CD14-positive monocyte (primary cell): ENCODE results near the gene CYP4F8. TPM values are rescaled to one million over a fixed set of nuclear protein-coding genes. Genes with fewer than 3 reads are reported as not detected.
"Not testable (repeated sequence)": the region's sequence is repeated elsewhere in the genome, so short reads cannot be mapped to it uniquely, and the experiment has no call there.

ENCODE experiments used
- DNase-seq, 3 donors: peaks; one replicate each; pipeline ENCODE4 v3.0.0-alpha.2; 2011 to 2022
- H2AFZ ChIP-seq: 2 replicates; pipeline ENCODE4 v1.6.0; 2012; ENCODE audit warnings: mild to moderate bottlenecking, low read depth, low read length, inconsistent platforms; ENCODE audit not compliant: insufficient read depth, poor library complexity, severe bottlenecking
- H3K27ac ChIP-seq, 2 donors: 1 replicate in 1 of 2; 2 replicates in 1 of 2; pipeline ENCODE4 v1.5.1; 2012 to 2013; ENCODE audit warnings: low read length in 2 of 2, control low read depth in 1 of 2, inconsistent platforms in 1 of 2, low read depth in 1 of 2, mild to moderate bottlenecking in 1 of 2
- H3K27me3 ChIP-seq, 2 donors: one replicate each; pipeline versions ENCODE4 v1.6.0 to v1.6.1; 2011 to 2013; ENCODE audit warnings: low read length in 2 of 2; ENCODE audit not compliant: control insufficient read depth in 2 of 2, insufficient read depth in 2 of 2
- H3K36me3 ChIP-seq, 2 donors: replicated peaks in 1 of 2; 1 replicate in 1 of 2; 2 replicates in 1 of 2; pipeline versions ENCODE4 v1.5.1 to v1.6.1; 2012 to 2013; ENCODE audit warnings: low read length in 2 of 2, control low read depth in 1 of 2, inconsistent platforms in 1 of 2, mild to moderate bottlenecking in 1 of 2; ENCODE audit not compliant: insufficient read depth in 2 of 2, control insufficient read depth in 1 of 2
- H3K4me1 ChIP-seq, 2 donors: 1 replicate in 1 of 2; 2 replicates in 1 of 2; pipeline versions ENCODE4 v1.5.1 to v1.6.1; 2012 to 2013; ENCODE audit warnings: low read length in 2 of 2, control low read depth in 1 of 2, inconsistent platforms in 1 of 2, mild to moderate bottlenecking in 1 of 2, moderate library complexity in 1 of 2; ENCODE audit not compliant: insufficient read depth in 2 of 2, control insufficient read depth in 1 of 2
- H3K4me2 ChIP-seq: replicated peaks from 2 replicates; pipeline ENCODE3; 2012; ENCODE audit warnings: low read length, moderate library complexity, mild to moderate bottlenecking; ENCODE audit not compliant: poor library complexity, severe bottlenecking; ENCODE audit errors: extremely low read depth
- H3K4me3 ChIP-seq, 3 experiments: fragments of 200-600 bp in 1 of 3; sonication (generic) in 1 of 3; replicated peaks in 1 of 3; 1 replicate in 2 of 3; 2 replicates in 1 of 3; pipeline ENCODE4 v1.5.1; 2011 to 2013; ENCODE audit warnings: low read length in 3 of 3, mild to moderate bottlenecking in 3 of 3, control low read depth in 2 of 3, low read depth in 2 of 3, inconsistent platforms in 1 of 3, moderate library complexity in 1 of 3
- H3K79me2 ChIP-seq: 2 replicates; pipeline ENCODE4 v1.6.0; 2012; ENCODE audit warnings: mild to moderate bottlenecking, control low read depth, inconsistent platforms, low read length, moderate library complexity; ENCODE audit not compliant: insufficient read depth
- H3K9ac ChIP-seq: 2 replicates; pipeline ENCODE4 v1.6.0; 2017; ENCODE audit warnings: low read length, mild to moderate bottlenecking; ENCODE audit not compliant: insufficient read depth, poor library complexity, severe bottlenecking
- H3K9me3 ChIP-seq, 2 donors: replicated peaks in 1 of 2; 1 replicate in 1 of 2; 2 replicates in 1 of 2; pipeline versions ENCODE4 v1.5.1 to v1.6.1; 2012 to 2013; ENCODE audit warnings: low read length in 2 of 2, control low read depth in 1 of 2; ENCODE audit not compliant: control insufficient read depth in 1 of 2, insufficient read depth in 1 of 2
- H4K20me1 ChIP-seq: 2 replicates; pipeline ENCODE4 v1.6.0; 2012; ENCODE audit warnings: mild to moderate bottlenecking, low read length, control low read depth, moderate library complexity; ENCODE audit not compliant: insufficient read depth
- H3K27ac Mint-ChIP-seq, 7 donors: one replicate each; pipeline ENCODE4 v1.8.0; 2020; ENCODE audit warnings: mild to moderate bottlenecking in 7 of 7, mixed read lengths in 7 of 7, moderate library complexity in 6 of 7, inconsistent platforms in 2 of 7
- H3K27me3 Mint-ChIP-seq, 3 donors: one replicate each; pipeline ENCODE4 v1.8.0; 2021 to 2022; ENCODE audit warnings: low read depth in 3 of 3, mild to moderate bottlenecking in 3 of 3, mixed read lengths in 3 of 3, moderate library complexity in 3 of 3, inconsistent platforms in 1 of 3
- H3K36me3 Mint-ChIP-seq, 2 donors: one replicate each; pipeline ENCODE4 v1.8.0; 2020; ENCODE audit warnings: mixed read lengths in 2 of 2, inconsistent platforms in 1 of 2, mild to moderate bottlenecking in 1 of 2
- H3K4me1 Mint-ChIP-seq: one replicate; pipeline ENCODE4 v1.8.0; 2020; ENCODE audit warnings: mild to moderate bottlenecking, mixed read lengths
- H3K4me3 Mint-ChIP-seq, 2 donors: one replicate each; pipeline ENCODE4 v1.8.0; 2020; ENCODE audit warnings: mild to moderate bottlenecking in 2 of 2, mixed read lengths in 2 of 2, moderate library complexity in 1 of 2
- H3K9me3 Mint-ChIP-seq, 7 donors: one replicate each; pipeline ENCODE4 v1.8.0; 2020 to 2022; ENCODE audit warnings: mixed read lengths in 7 of 7, mild to moderate bottlenecking in 6 of 7, moderate library complexity in 6 of 7, inconsistent platforms in 2 of 7
- WGBS: methylation state at CpG from one replicate; pipeline ENCODE4 v1.1.5; 2013; ENCODE audit warnings: missing lambda C conversion rate; ENCODE audit not compliant: insufficient coverage; 5-methylcytosine and 5-hydroxymethylcytosine counted together
- intact Hi-C, 2 donors: fragments of 100-400 bp; cut with micrococcal nuclease; formaldehyde crosslinking; loops; one replicate each; pipeline versions ENCODE4 v1.15.0 to v1.15.1; 2023
- polyA plus RNA-seq, 3 donors: library from polyadenylated mRNA; depleted of rRNA in 1 of 3; unstranded in 2 of 3; stranded (reverse) in 1 of 3; fragments of 300-500 nt in 2 of 3; fragments of >200 nt in 1 of 3; fragmentation: Illumina TruSeq in 2 of 3; gene quantifications; 1 replicate in 2 of 3; 2 replicates in 1 of 3; pipeline ENCODE4 v1.2.3, GENCODE V29; 2012 to 2021
- TF ChIP-seq, protein P1 (sequence below): fragments of 200-600 bp; IDR thresholded peaks from one replicate; pipeline ENCODE4 v1.8.0; 2022; ENCODE audit warnings: antibody characterized with exemption, mild to moderate bottlenecking

CYP4F8 gene
- polyA plus RNA-seq, 3 donors, result not detected

DNA sequence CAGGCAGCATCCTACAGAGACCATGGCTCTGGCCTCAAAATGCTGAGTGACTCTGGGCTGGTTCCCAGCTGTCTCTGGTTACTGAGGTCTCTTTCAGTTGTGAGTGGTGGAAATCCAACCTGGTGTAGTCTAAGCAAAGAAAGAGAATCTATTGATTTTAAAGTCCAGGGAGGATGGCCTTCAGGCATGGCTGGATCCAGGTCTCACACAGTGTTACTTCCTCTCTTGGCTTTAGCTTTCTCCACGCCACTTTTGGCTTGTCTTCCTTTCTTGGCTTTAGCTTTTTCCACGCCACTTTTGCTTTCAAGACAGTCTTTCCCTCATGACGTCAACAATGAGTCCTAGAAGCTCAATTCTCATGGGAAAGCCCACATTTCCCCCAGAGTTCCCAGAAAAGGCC lies 29.8 kb downstream of the CYP4F8 start:
- Histone ChIP-seq H3K36me3 (no peaks in the 10 kb centered on the region), H3K4me3 (no peak overlapping the region), H3K9me3 (no peaks in the 10 kb centered on the region), H3K27ac (no peak overlapping the region), H2AFZ (no peak overlapping the region), H3K4me2 (no peak overlapping the region), H3K27me3 (no peaks in the 10 kb centered on the region), H4K20me1 (no peaks in the 10 kb centered on the region), H3K79me2 (no peaks in the 10 kb centered on the region), H3K9ac (no peak overlapping the region), H3K4me1 (peaks cover 29 to 30% of the 10 kb centered on the region in 2 donors)
- intact Hi-C loops, result no loop called here
- TF ChIP-seq, protein P1, sequence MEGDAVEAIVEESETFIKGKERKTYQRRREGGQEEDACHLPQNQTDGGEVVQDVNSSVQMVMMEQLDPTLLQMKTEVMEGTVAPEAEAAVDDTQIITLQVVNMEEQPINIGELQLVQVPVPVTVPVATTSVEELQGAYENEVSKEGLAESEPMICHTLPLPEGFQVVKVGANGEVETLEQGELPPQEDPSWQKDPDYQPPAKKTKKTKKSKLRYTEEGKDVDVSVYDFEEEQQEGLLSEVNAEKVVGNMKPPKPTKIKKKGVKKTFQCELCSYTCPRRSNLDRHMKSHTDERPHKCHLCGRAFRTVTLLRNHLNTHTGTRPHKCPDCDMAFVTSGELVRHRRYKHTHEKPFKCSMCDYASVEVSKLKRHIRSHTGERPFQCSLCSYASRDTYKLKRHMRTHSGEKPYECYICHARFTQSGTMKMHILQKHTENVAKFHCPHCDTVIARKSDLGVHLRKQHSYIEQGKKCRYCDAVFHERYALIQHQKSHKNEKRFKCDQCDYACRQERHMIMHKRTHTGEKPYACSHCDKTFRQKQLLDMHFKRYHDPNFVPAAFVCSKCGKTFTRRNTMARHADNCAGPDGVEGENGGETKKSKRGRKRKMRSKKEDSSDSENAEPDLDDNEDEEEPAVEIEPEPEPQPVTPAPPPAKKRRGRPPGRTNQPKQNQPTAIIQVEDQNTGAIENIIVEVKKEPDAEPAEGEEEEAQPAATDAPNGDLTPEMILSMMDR, result no peak
- Mint-ChIP-seq H3K4me1 (peaks cover 31% of the 10 kb centered on the region), H3K36me3 (peaks cover 0 to 29% of the 10 kb centered on the region in 2 donors), H3K4me3 (no peak overlapping the region), H3K27me3 (peaks cover 2 to 3% (median 3%) of the 10 kb centered on the region in 3 donors), H3K9me3 (peaks cover 0 to 7% (median 1%) of the 10 kb centered on the region in 7 donors), H3K27ac (no peak overlapping the region)
- 72% methylated on average over 3 of the region's 3 CpGs for WGBS
- DNase-seq, result no peak

DNA sequence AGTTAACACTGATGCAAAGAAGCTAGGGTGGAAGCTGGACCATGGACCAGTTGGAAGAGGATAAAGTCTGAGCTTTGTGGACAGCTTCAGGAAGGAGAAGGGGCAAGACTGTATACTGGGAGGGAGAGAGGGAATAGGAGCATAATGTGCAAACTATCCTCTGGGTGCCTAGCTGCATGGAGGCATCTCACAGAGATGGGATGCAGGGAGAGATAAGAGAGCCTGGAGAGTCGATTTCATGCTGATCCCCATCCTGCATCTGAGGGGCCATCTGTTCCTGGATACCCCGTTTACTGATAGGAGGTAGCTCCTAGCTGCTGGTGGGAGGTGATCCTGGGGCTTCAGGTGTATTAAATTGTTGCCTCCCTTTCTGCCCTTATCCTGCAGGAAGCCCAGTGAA lies 34.5 kb downstream of the CYP4F8 start:
- Histone ChIP-seq H3K79me2 (no peaks in the 10 kb centered on the region), H4K20me1 (no peaks in the 10 kb centered on the region), H3K36me3 (no peaks in the 10 kb centered on the region), H3K4me1 (no peaks in the 10 kb centered on the region), H3K27ac (no peak overlapping the region), H3K27me3 (no peaks in the 10 kb centered on the region), H3K4me2 (no peak overlapping the region), H3K4me3 (no peak overlapping the region), H3K9me3 (no peaks in the 10 kb centered on the region), H3K9ac (no peak overlapping the region), H2AFZ (no peak overlapping the region)
- TF ChIP-seq, protein P1, result no peak
- Mint-ChIP-seq H3K4me1 (no peaks in the 10 kb centered on the region), H3K27me3 (peaks cover 3 to 14% (median 12%) of the 10 kb centered on the region in 3 donors), H3K9me3 (peaks cover 0 to 5% (median 2%) of the 10 kb centered on the region in 7 donors), H3K27ac (no peak overlapping the region), H3K4me3 (no peak overlapping the region), H3K36me3 (peaks cover 2 to 53% of the 10 kb centered on the region in 2 donors)
- DNase-seq, result no peak
- intact Hi-C loops, result no loop called here
- 89% methylated on average over 1 of the region's 2 CpGs for WGBS

DNA sequence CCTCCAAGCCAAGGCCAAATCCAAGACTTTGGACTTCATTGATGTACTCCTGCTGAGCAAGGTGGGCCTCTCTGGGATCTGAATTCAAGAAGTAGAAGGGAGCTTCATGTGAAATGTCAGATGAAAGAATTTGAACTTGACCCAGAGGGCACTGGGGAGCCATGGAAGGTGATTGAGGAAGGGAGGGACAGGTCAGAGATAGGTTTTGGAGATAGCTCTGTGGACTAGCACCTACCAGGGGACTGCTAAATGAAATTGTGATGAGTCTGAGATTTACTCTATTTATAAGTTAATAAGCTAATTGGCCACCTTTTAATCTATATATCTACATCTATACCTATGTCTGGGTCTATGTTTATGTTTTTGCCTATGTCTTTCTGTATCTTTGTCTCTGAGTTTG lies 35.1 kb downstream of the CYP4F8 start:
- Mint-ChIP-seq H3K36me3 (peaks cover 2 to 52% of the 10 kb centered on the region in 2 donors), H3K27ac (peak overlapping the region in 1 of 7 donors; percentile 18), H3K27me3 (peaks cover 3 to 17% (median 12%) of the 10 kb centered on the region in 3 donors)
- DNase-seq, H3K27ac ChIP-seq, intact Hi-C loops, H3K79me2 ChIP-seq, H3K9ac ChIP-seq, H3K4me1 Mint-ChIP-seq, H3K27me3 ChIP-seq, H3K9me3 Mint-ChIP-seq, H3K4me3 Mint-ChIP-seq, H2AFZ ChIP-seq, H3K9me3 ChIP-seq, H3K36me3 ChIP-seq, H3K4me1 ChIP-seq, H3K4me3 ChIP-seq, H3K4me2 ChIP-seq, H4K20me1 ChIP-seq: not testable (repeated sequence)
